HepG2 (cell line): Measurements from ENCODE around the gene RPL35. TPM values are rescaled to one million over a fixed set of nuclear protein-coding genes. Genes with fewer than 3 reads are reported as not detected.

Experiments used
- ATF7-NPFF ChIP-seq: sonication (generic); formaldehyde crosslinking; IDR thresholded peaks from 2 replicates; pipeline ENCODE4 v1.8.1; 2023; ENCODE audit warnings: mild to moderate bottlenecking, low read depth, missing genetic modification reagents, moderate library complexity
- ATRX ChIP-seq: sonication (generic); formaldehyde crosslinking; IDR thresholded peaks from 2 replicates; pipeline ENCODE4 v1.4.0; 2020; ENCODE audit warnings: missing genetic modification reagents, borderline replicate concordance
- ELK4 ChIP-seq: sonication (generic); formaldehyde crosslinking; IDR thresholded peaks from 2 replicates; pipeline ENCODE4 v1.9.0; 2021; ENCODE audit warnings: missing genetic modification reagents, borderline replicate concordance
- HBP1 ChIP-seq: IDR thresholded peaks from 2 replicates; pipeline ENCODE4 v1.6.1; 2016; ENCODE audit warnings: low read depth, control low read depth
- HDAC1 ChIP-seq: sonication (generic); formaldehyde crosslinking; IDR thresholded peaks from 2 replicates; pipeline ENCODE4 v1.5.1; 2020; ENCODE audit warnings: mild to moderate bottlenecking, missing genetic modification reagents
- IKZF1 ChIP-seq: fragments of 450-650 bp; IDR thresholded peaks from 2 replicates; pipeline ENCODE4 v1.7.1; 2016
- SRF ChIP-seq: IDR thresholded peaks from 2 replicates; pipeline ENCODE4 v1.6.1; 2011; ENCODE audit warnings: mild to moderate bottlenecking, low read depth, low read length, moderate library complexity
- ZFP36 ChIP-seq: fragments of 150-350 bp; IDR thresholded peaks from 2 replicates; pipeline ENCODE4 v1.6.1; 2018; ENCODE audit warnings: borderline replicate concordance, low read length, low read depth; ENCODE audit not compliant: partially characterized antibody
- ZNF260 ChIP-seq: sonication (generic); formaldehyde crosslinking; IDR thresholded peaks from 2 replicates; pipeline ENCODE4 v1.4.0; 2020; ENCODE audit warnings: missing genetic modification reagents, low read depth, mild to moderate bottlenecking, borderline replicate concordance
- ZNF282 ChIP-seq: fragments of 450-650 bp; IDR thresholded peaks from 2 replicates; pipeline ENCODE4 v1.6.1; 2018; ENCODE audit not compliant: partially characterized antibody
- ZNF615 ChIP-seq: sonication (generic); formaldehyde crosslinking; IDR thresholded peaks from 2 replicates; pipeline ENCODE4 v1.5.0; 2020; ENCODE audit warnings: mild to moderate bottlenecking, missing genetic modification reagents, borderline replicate concordance
- ZNF639 ChIP-seq: conservative IDR thresholded peaks from 2 replicates; pipeline ENCODE4 v1.6.1; 2018; ENCODE audit warnings: missing genetic modification reagents
- ZNF782 ChIP-seq: sonication (generic); formaldehyde crosslinking; IDR thresholded peaks from 2 replicates; pipeline ENCODE4 v1.4.0; 2020; ENCODE audit warnings: missing genetic modification reagents, mild to moderate bottlenecking, borderline replicate concordance
- ZNF891 ChIP-seq: sonication (generic); formaldehyde crosslinking; IDR thresholded peaks from 2 replicates; pipeline ENCODE4 v1.5.0; 2020; ENCODE audit warnings: mild to moderate bottlenecking, missing genetic modification reagents
- ZSCAN12 ChIP-seq: sonication (generic); formaldehyde crosslinking; IDR thresholded peaks from 2 replicates; pipeline ENCODE4 v1.9.0; 2021; ENCODE audit warnings: mild to moderate bottlenecking, missing genetic modification reagents
- ZSCAN25 ChIP-seq: sonication (generic); formaldehyde crosslinking; IDR thresholded peaks from 2 replicates; pipeline ENCODE4 v1.8.0; 2022; ENCODE audit warnings: mild to moderate bottlenecking, missing genetic modification reagents
- polyA plus RNA-seq, 8 experiments: library from polyadenylated mRNA; depleted of rRNA in 3 of 8; stranded (reverse) in 7 of 8; unstranded in 1 of 8; fragments of >200 nt; fragmentation: Illumina TruSeq in 4 of 8; extraction: Trizol in 4 of 8; gene quantifications; 2 replicates each; pipeline versions ENCODE4 v1.2.1 to v1.2.3, GENCODE V29; 2011 to 2016; ENCODE audit warnings: low read depth in 4 of 8, missing spikeins in 1 of 8, mixed read lengths in 1 of 8; ENCODE audit not compliant: insufficient read depth in 1 of 8
- total RNA-seq, 5 experiments: library from RNA; depleted of rRNA; stranded (reverse); fragments of >200 nt; fragmentation: Illumina TruSeq; extraction: Trizol; gene quantifications; 2 replicates each; pipeline ENCODE4 v1.2.3, GENCODE V29; 2016; ENCODE audit warnings: low read depth in 1 of 5
- TF ChIP-seq, protein P1 (sequence below): sonication (generic); formaldehyde crosslinking; IDR thresholded peaks from 2 replicates; pipeline ENCODE4 v1.4.0; 2020; ENCODE audit warnings: missing genetic modification reagents
- TF ChIP-seq, protein P2 (sequence below): sonication (generic); formaldehyde crosslinking; IDR thresholded peaks from 2 replicates; pipeline ENCODE4 v1.8.1; 2023; ENCODE audit warnings: mild to moderate bottlenecking, missing genetic modification reagents, borderline replicate concordance
- TF ChIP-seq, protein P3 (sequence below): sonication (generic); formaldehyde crosslinking; IDR thresholded peaks from 2 replicates; pipeline ENCODE4 v1.9.0; 2022; ENCODE audit warnings: missing genetic modification reagents, mild to moderate bottlenecking, borderline replicate concordance

Gene RPL35
- total and polyA plus RNA-seq, 2 of the 13 experiments (the other 11 are each of a cell fraction or from before 2014, with no cell fraction given), result 2,153 to 2,935 TPM

- TF ChIP-seq, protein P1, sequence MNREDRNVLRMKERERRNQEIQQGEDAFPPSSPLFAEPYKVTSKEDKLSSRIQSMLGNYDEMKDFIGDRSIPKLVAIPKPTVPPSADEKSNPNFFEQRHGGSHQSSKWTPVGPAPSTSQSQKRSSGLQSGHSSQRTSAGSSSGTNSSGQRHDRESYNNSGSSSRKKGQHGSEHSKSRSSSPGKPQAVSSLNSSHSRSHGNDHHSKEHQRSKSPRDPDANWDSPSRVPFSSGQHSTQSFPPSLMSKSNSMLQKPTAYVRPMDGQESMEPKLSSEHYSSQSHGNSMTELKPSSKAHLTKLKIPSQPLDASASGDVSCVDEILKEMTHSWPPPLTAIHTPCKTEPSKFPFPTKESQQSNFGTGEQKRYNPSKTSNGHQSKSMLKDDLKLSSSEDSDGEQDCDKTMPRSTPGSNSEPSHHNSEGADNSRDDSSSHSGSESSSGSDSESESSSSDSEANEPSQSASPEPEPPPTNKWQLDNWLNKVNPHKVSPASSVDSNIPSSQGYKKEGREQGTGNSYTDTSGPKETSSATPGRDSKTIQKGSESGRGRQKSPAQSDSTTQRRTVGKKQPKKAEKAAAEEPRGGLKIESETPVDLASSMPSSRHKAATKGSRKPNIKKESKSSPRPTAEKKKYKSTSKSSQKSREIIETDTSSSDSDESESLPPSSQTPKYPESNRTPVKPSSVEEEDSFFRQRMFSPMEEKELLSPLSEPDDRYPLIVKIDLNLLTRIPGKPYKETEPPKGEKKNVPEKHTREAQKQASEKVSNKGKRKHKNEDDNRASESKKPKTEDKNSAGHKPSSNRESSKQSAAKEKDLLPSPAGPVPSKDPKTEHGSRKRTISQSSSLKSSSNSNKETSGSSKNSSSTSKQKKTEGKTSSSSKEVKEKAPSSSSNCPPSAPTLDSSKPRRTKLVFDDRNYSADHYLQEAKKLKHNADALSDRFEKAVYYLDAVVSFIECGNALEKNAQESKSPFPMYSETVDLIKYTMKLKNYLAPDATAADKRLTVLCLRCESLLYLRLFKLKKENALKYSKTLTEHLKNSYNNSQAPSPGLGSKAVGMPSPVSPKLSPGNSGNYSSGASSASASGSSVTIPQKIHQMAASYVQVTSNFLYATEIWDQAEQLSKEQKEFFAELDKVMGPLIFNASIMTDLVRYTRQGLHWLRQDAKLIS, result no peak
- TF ChIP-seq ATF7-NPFF (CRISPR knock-in tag), result no peak
- TF ChIP-seq ZNF260, result no peak
- TF ChIP-seq ZNF782 (CRISPR knock-in tag), result no peak
- TF ChIP-seq SRF, result no peak
- TF ChIP-seq ZNF639, result no peak
- 0 out of 2 replicates have a peak, but pooled peaks have one; percentile 20 for TF ChIP-seq HDAC1
- TF ChIP-seq ATRX (CRISPR knock-in tag), result no peak
- TF ChIP-seq, protein P2, sequence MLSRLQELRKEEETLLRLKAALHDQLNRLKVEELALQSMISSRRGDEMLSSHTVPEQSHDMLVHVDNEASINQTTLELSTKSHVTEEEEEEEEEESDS (CRISPR knock-in tag), result no peak
- no peak for TF ChIP-seq ELK4 (CRISPR knock-in tag)
- no peak for TF ChIP-seq HBP1
- TF ChIP-seq ZNF891, result no peak
- no peak for TF ChIP-seq ZNF282
- TF ChIP-seq IKZF1, result no peak
- no peak for TF ChIP-seq ZFP36
- TF ChIP-seq ZSCAN25, result no peak
- TF ChIP-seq ZSCAN12, result no peak
- TF ChIP-seq, protein P3, sequence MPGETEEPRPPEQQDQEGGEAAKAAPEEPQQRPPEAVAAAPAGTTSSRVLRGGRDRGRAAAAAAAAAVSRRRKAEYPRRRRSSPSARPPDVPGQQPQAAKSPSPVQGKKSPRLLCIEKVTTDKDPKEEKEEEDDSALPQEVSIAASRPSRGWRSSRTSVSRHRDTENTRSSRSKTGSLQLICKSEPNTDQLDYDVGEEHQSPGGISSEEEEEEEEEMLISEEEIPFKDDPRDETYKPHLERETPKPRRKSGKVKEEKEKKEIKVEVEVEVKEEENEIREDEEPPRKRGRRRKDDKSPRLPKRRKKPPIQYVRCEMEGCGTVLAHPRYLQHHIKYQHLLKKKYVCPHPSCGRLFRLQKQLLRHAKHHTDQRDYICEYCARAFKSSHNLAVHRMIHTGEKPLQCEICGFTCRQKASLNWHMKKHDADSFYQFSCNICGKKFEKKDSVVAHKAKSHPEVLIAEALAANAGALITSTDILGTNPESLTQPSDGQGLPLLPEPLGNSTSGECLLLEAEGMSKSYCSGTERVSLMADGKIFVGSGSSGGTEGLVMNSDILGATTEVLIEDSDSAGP (CRISPR knock-in tag), result no peak
- no peak for TF ChIP-seq ZNF615
Observed at GRCh38 chr9:124869986-124870560, 8.3 kb upstream of the RPL35 start (continued).
